Fibroblast of the aortic adventitia (primary cell): ENCODE data around the gene SLC12A2. TPM values are rescaled to one million over a fixed set of nuclear protein-coding genes. Genes with fewer than 3 reads are reported as not detected.

Experiments used
- DNase-seq: peaks from one replicate; pipeline ENCODE4 v3.0.0-alpha.2; 2010; ENCODE audit warnings: low read depth
- H3K4me3 ChIP-seq: 2 replicates; pipeline ENCODE4 v1.5.1; 2011; ENCODE audit warnings: low read depth, mild to moderate bottlenecking, control low read depth, low read length, moderate library complexity
- CTCF ChIP-seq: IDR thresholded peaks from 2 replicates; pipeline ENCODE4 v1.5.1; 2011; ENCODE audit warnings: mild to moderate bottlenecking, low read length, control low read depth, inconsistent platforms; ENCODE audit not compliant: insufficient read depth
- total RNA-seq: library from RNA; depleted of rRNA; stranded (reverse); fragments of >200 nt; gene quantifications from 2 replicates; pipeline ENCODE4 v1.2.3, GENCODE V29; 2012; ENCODE audit warnings: low replicate concordance

Gene SLC12A2
- total RNA-seq, 1 donor = 51.9 TPM

DNA sequence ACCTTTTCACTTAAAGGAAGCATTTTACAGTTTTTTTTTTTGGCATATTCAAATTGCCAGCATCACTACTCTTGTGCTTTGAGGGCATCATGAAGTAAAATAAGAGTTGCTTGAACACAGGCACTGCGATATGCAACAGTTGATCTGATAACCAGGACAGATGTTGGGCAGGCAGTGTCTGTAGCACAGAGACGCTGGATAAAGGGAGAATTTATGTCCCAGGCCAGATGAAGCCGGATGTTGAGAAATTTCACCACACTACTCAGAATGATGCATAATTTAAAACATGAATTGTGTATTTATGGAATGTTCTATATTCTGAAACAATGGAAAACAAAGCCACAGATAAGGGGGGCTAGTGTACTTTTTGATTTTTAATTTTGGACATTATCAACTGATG is 71.4 kb downstream of the SLC12A2 start:
- H3K4me3 ChIP-seq = no peak overlapping the region
- TF ChIP-seq CTCF = no peak
- peak; percentile 63 for DNase-seq

DNA sequence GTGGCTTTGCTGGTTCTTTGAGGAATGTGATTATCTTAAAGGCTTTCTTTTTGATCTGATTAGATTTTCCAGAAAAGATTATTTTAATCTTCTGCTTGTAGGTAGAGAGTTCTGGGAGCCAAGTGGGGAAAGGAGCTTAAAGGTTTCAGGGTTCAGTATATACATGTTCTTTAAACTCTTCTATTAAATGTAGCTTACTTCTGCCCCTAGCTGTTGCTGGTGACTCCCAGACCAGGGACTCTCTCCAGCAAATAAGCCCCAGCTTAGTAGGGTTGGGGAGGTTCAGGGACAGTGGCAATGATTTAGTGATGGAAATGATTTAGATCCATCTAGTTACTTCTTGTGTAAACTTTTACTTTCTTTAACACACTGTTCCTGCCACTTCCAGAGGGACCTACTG is 72.2 kb downstream of the SLC12A2 start:
- H3K4me3 ChIP-seq = no peak overlapping the region
- peak; percentile 13 for DNase-seq
- TF ChIP-seq CTCF = peak; percentile 32

DNA sequence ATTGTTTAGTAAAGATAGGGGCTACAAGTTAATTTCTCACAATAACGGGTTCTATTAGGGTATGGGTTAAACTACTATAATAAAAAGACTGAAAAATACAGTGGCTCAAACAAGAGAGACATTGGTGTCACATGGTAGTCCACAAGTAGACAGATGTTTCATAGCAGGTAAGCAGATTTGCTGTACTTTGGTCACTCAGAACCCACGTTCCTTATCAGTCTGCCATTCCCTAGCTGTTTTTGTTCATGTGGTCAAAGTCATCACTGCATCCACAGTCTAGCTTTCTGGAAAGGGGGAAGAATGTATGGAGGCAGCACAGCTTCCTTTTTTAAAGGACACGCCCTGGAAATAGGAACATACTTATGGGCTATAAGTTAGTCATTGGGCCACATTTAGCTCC is 73.0 kb downstream of the SLC12A2 start:
- no peak overlapping the region for H3K4me3 ChIP-seq
- no peak for TF ChIP-seq CTCF
- no peak for DNase-seq

- no peak for TF ChIP-seq CTCF
- no peak for DNase-seq
- H3K4me3 ChIP-seq = no peak overlapping the region
Measured at GRCh38 chr5:128158342-128158741, 74.8 kb downstream of the SLC12A2 start.

- no peak for TF ChIP-seq CTCF
- no peak overlapping the region for H3K4me3 ChIP-seq
- DNase-seq = peak; percentile 79
Measured at GRCh38 chr5:128163991-128164390, 80.4 kb downstream of the SLC12A2 start.

- TF ChIP-seq CTCF = no peak
- no peak overlapping the region for H3K4me3 ChIP-seq
- no peak for DNase-seq
Measured at GRCh38 chr5:128169401-128170017, 85.9 kb downstream of the SLC12A2 start.

DNA sequence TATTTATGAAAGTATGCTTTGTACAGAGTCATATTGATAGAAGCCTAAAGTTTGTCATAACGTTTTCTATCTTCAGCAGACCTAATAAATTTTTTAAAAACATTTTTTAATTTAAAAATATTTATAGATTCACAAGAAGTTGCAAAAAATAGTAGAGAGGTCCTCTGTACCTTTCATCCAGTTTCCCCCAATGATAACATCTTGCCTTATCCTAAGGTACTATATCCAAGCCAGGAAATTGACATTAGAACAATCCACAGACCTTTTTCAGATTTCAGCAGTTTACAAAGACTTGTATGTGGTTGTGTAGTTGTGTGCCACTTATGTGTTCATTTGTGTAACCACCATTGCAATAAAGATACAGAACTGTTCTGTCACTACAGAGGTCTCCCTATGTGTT is 88.5 kb downstream of the SLC12A2 start:
- DNase-seq = no peak
- TF ChIP-seq CTCF = no peak

More for the DNA sequence above, 88.5 kb downstream of the SLC12A2 start:
- no peak overlapping the region for H3K4me3 ChIP-seq
